OCI-LY1 (cell line): Measurements from ENCODE around the gene HOXD13.

Experiments used
- CTCF ChIP-seq: fragments of 200-600 bp; sonication (generic), shearing (Covaris generic); IDR thresholded peaks from 2 replicates; pipeline ENCODE4 v1.5.1; 2017; ENCODE audit warnings: mild to moderate bottlenecking, antibody characterized with exemption, low read length, moderate library complexity, mixed read lengths
- EZH2 ChIP-seq: fragments of 200-600 bp; sonication (generic), shearing (Covaris generic); IDR thresholded peaks from 2 replicates; pipeline ENCODE4 v1.8.0; 2017; ENCODE audit warnings: borderline replicate concordance, mixed run types, mild to moderate bottlenecking, antibody characterized with exemption, low read length, moderate library complexity, mixed read lengths

- TF ChIP-seq CTCF: peak; percentile 82
- no peak for TF ChIP-seq EZH2
Measured at GRCh38 chr2:176126929-176127773, 34.6 kb downstream of the HOXD13 start.
